Spleen (tissue), 7 donors: ENCODE data around the gene ZDHHC1.

Experiments used
- POLR2A ChIP-seq, 3 donors: fragments of 450-650 bp; IDR thresholded peaks; one replicate each; pipeline ENCODE4 v1.5.1; 2017; ENCODE audit warnings: antibody characterized with exemption in 3 of 3, mild to moderate bottlenecking in 1 of 3
- TF ChIP-seq, protein P1 (sequence below), 11 experiments: fragments of 200-600 bp in 7 of 11; fragments of 450-650 bp in 4 of 11; sonication (generic) in 4 of 11; IDR thresholded peaks in 8 of 11; conservative IDR thresholded peaks in 3 of 11; 1 replicate in 7 of 11; 2 replicates in 4 of 11; pipeline versions ENCODE4 v1.4.0 to v1.8.0; 2016 to 2021; ENCODE audit warnings: antibody characterized with exemption in 11 of 11, inconsistent platforms in 4 of 11, mild to moderate bottlenecking in 1 of 11
- donor health status: DM: no; HTN: no; CAD: no; lungs with moderate emphysema.
- donor health status: DM: no; HTN: no; CAD: no.
- donor health status: DM: no; HTN: no; CAD: no.

DNA sequence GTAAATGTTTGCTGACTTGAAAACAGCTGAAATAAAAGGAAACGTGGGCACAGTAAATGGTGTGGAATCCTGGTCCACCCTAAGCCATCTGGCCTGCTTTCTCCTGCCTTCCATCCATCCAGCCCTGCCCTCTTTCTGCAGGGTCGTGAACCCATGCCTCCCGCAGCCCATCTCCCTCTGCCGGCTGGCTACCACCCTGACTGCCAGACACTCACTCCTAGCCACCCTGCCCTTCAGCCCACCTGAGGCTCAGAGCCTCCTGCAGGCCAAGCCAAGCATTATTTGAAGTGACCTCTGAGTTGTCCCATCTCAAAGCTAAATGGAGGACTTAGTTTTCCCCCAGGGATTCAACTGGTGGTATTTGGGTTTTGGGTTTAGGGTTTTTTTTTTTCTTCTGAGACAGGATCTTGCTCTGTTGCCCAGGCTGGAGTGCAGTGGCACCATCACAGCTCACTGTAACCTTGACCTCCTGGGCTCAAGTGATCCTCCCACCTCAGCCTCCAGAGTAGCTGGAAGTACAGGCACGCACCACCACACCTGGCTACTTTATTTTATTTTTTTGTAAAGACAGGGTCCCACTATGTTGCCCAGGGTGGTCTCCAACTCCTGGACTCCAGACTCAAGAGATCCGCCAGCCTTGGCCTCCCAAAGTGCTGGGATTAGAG, 8.4 kb downstream of the ZDHHC1 start:
- no peak for TF ChIP-seq POLR2A (IDR thresholded peaks at IDR 0.05)
- TF ChIP-seq, protein P1, sequence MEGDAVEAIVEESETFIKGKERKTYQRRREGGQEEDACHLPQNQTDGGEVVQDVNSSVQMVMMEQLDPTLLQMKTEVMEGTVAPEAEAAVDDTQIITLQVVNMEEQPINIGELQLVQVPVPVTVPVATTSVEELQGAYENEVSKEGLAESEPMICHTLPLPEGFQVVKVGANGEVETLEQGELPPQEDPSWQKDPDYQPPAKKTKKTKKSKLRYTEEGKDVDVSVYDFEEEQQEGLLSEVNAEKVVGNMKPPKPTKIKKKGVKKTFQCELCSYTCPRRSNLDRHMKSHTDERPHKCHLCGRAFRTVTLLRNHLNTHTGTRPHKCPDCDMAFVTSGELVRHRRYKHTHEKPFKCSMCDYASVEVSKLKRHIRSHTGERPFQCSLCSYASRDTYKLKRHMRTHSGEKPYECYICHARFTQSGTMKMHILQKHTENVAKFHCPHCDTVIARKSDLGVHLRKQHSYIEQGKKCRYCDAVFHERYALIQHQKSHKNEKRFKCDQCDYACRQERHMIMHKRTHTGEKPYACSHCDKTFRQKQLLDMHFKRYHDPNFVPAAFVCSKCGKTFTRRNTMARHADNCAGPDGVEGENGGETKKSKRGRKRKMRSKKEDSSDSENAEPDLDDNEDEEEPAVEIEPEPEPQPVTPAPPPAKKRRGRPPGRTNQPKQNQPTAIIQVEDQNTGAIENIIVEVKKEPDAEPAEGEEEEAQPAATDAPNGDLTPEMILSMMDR (IDR thresholded peaks at IDR 0.05 in 8 of 11, conservative IDR thresholded peaks at IDR 0.05 in 3 of 11), result no peak
